ENCODE measurements around the gene TOR3A.

TOR3A gene

DNA sequence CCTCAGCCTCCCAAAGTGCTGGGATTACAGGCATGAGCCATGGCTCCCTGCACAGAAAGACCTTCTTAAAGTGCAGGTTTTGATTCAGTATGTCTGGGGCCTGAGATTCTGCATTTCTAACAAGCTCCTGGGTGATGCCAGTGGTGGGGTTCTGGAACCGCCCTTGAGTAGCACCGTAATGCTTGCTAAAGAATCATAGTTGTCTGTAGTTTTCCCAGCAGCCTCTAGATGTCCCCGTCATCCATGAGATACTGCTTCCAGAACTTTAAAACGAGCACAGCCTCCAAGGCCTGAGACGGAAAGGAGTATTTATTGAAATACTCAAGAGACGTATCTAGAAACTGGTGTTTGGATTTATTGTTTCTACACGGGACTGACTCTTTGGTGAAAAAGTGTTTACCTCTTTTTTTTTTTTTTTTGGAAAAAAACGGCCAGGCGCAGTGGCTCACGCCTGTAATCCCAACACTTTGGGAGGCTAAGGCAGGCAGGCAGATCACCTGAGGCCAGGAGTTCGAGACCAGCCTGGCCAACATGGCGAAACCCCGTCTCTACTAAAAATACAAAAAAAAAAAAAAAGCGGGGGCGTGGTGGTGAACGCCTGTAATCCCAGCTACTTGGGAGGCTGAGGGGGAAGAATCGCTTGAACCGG is 2.6 kb upstream of the TOR3A start:
- DNase-seq: peak; percentile 59

DNA sequence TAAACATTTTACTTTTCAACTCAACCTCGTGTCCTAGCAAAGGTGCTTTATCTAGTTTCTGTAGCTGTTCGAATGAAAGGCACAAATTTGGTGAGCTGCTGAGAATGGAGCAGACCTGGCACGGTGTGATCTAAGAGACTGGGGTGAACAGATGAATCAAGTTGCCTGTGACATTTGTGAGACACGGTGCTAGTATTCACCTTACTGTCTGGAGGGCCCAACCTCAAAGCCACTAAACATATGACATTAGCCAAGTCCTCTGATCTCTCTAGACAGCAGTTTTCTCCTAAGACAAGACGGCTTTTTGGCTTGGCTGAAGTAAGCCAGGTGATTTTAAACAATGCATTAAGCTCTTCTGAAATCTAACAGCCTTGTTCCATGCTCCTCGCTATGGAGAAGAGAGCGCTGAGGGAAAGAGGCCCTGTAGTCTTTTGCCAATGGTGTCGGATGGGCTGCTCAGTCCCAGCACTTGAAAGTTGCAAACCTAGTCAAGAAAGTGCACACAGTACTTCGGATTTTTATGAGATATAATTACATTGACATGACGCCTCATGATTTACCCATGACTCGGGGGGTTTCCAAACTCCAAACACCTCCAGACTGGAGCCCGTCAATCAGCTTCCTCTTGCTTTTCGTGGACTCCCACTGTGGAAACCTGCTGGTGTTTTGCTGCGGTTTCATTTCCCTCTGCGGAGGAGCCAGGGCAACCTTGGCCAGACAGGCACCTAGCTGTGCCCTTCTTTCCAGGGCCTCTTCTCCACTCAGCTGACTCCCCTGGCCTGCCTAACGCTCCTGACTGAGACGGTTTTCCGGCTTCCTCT is 794 bp upstream of the TOR3A start:
- peak; percentile 70 for DNase-seq

DNA sequence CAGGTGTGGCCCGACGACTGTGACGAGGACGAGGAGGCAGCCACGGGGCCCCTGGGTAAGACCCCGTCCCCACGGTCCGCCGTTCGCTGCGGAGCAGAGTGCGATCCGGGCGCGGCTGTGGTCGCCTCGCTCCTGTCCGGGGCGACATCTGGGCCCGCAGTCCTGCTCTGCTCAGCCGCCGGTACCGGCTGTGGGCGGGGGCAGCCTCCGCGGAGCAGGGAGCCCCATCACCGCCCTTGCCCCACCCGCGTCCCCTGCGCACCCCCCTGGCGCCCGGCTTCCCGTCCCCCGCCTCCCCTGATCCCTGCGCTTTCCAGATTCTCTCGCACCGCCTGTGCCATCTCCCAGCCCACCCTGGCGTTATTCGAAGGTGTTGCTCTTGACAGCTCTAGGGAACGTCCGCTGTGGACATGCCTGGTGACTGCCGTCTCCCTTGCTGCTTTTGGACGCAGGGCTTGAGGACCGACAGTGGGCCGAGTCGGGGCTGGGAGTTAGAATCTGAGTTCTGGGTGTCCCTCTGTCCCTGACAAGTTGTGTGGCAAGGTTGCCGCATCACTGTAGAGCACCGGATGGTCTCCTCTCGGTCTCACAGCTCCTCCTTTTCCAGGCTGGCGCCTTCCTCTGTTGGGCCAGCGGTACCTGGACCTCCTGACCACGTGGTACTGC is 596 bp downstream of the TOR3A start:
- DNase-seq: peak; percentile 25

DNA sequence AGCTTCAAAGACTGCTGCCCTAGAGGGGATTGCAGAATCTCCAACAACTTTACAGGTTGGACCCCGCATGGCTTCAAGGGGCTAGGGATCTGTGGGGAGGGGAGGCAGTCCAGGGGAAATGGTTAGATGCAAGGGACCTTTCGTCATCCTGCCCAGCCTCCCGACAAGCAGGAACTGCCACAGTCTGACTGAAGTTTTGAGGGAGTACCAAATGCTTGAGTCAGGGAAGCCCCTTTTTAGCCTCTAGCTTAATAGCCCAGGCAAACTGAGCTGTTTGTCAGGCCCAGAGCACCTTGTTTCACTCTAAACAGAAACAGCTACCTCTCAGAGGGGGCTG is 1.1 kb downstream of the TOR3A start:
- DNase-seq: peak; percentile 35

DNA sequence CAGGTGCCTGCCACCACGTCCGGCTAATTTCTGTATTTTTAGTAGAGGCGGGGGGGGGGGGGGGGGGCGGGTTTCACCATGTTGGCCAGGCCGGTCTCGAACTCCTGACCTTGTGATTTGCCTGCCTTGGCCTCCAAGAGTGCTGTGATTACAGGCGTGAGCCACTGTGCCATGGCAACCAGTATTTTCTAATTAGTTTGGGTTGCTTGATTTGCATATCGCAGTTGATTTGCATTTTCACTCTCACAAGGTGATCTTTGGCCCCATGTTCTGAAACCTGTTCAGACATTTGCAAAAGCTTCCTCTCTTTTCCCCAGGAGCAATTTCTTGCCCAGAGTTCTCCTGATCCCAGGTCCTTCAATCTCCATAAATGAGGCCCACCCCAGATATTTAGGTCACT is 1.7 kb downstream of the TOR3A start:
- peak; percentile 38 for DNase-seq

DNA sequence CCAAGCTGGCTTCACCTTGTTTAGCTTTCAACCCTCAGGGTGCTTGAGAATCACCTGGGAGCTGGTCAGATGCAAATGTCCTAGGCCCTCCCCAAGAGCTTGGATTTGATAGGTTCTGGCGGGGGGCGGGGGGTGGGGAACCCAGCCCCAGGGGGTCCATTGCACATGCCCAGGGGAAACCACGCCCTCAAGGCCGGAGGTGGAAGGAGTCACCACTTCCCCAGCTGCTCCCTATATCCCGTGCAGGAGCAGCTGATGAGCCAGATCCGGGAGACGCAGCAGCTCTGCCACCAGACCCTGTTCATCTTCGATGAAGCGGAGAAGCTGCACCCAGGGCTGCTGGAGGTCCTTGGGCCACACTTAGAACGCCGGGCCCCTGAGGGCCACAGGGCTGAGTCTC is 5.8 kb downstream of the TOR3A start:
- no peak for DNase-seq

DNA sequence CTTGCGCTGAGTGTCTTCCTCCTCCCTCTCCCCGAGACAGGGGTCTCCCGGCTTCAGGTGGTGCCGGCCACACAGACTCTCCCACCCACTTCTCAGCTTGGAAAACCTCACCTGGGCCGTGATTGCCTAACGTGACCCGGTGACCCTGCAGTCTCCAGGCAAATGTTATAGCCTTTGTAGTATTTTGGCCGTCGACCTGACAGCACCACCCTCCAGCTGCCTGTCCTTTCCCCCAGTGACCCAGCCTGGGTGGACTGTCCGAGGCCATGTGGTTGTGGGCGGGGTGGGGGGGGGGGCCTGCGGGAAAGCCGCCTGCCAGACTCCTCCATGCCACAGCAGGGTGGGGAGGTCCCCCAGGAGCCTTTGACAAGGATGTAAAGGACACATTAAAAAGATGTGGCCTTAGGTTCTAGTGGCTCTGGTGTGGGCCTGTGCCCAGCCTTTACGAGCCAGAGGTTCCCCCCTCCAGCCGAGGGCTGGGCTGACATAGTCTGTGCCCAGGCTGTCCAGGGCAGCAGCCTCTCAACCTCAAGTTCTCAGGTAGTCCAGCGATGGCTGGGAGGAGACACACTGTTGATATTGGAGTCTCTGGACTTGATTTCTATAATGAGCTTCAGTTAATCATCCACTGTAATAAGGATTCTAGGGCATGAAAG is 8.1 kb downstream of the TOR3A start:
- DNase-seq: no peak

DNA sequence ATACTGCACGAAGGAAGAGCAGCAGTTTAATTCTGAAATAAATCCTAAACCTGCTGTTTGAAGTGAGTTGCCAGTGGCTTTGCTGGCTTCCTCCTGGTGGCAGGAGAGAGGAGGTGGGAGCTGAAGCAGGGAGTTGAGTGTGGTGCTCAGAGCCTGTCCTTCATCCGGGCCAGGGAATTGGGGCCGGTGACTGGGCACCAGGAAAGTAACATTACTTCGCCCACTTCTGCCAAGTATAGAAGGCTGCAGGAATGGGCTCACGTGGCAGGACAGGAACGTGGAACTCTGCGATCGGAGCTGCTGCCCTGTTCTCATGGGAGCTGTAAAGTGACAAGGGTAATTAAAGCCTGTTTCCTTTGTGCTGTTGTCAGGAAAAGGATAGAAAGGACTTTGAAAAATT is 8.7 kb downstream of the TOR3A start:
- DNase-seq: no peak

DNA sequence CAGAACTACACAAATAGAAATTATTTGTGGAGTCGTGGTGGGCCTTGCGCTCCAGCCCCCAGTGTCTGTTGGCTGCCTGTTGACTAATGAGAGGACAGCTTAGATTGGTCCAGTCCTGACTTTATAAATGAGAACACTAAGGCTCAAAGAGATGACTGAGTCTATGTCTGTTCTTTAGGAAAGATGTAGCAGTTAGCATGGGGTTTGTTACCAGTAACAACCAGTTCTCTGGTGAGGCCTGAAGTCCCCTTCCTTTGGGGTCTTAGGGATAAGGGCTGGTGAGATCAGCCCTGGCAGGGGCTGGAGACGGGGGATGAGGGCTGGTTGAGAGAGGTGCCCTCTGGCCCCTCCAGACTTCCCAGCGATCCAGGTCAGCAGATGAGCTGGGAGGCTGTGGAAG is 9.1 kb downstream of the TOR3A start:
- no peak for DNase-seq

DNA sequence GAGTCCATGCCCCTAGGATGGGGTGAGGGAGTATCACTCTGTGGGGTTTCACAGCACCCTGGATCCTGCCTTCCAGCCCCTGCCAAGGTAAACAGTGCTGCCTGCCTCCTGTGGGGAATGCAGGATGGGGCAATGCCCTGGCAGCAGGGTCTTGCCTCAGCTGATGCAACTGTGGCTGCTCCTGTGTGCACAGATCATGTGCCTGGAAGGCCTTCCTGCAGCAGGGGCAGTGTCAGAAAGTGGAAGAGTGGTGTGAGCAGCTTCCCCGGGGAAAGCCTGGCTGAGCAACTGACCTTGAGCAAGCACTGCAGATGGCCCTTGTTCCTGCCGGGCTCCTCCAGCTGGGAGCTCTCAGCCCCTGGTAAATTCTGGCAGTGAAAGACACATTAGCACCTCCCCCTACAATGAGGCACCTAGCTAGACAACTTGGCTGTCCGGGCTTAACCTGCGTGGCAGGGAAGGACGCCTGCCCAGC is 9.9 kb downstream of the TOR3A start:
- DNase-seq: no peak

DNA sequence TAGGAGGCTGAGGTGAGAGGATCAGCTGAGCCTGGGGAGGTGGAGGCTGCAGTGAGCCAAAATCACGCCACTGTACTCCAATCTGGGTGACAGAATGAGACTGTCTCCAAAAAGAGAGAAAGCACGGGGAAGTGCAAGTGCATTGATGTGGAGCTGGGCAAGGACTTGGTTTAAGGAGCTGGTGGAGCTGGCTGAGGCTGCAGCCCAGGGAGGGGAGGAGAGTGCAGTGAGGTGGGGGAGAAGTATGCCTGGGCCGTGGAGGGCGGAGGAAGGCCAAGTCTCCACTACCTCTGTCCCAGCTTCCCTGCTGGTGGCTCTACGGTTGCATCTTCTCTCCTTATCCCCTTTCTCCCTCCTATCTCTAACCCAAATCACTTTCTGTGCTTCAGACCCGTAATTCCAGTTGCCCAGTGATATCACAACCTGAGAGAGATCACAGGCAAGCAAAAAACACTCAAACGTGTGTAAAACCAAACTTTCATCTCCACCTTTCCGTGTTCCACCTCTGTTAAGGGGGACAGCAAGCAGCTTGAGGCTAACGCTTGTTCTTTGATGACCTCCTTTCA is 11.1 kb downstream of the TOR3A start:
- no peak for DNase-seq

DNA sequence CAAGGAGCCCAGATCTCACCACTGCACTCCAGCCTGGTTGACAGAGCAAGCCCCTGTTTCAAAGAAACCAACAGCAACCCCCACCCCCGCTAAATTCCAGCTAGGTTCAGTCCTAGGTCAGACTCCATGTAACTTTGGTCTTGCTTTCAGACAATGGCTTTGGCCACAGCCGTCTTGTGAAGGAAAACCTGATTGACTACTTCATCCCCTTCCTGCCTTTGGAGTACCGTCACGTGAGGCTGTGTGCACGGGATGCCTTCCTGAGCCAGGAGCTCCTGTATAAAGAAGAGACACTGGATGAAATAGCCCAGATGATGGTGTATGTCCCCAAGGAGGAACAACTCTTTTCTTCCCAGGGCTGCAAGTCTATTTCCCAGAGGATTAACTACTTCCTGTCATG is 12.9 kb downstream of the TOR3A start:
- no peak for DNase-seq

DNA sequence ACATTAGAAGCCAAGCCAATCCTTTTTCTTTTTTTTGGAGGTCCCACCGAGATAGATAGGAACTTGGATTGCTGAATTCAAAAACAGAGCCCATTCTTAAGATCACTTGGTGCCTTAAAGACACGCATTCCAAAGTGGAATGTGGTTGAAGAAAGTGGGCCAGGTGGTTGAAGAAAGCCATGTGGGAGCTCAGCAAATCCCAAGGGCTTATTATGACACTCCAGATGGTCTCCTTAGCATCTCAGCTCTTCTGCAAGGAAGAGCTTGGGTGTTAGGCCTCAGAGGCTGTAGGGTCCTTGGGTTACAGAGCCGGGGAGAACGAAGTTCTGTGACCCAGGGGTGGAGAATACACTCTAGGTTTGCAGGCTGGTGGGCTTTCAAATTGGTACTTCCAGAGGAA is 13.5 kb downstream of the TOR3A start:
- no peak for DNase-seq

DNA sequence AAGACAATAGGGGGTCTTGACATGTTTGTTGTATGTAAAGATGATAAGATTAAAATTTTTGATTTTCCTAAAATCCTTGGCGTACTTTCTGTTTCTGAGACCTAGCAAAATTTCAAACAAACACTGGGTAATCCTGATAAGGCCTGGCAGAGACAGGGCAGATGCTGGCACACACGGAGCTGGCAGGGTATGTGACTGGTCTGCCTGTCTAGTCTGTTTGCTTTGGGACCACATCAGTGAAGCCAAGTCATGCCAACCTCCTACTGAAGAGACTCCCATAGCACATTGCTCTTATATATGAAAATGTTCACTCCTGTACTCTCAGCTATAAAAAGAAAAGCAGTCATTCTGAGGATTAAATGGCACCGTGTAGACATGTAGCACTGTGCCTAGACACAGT is 14.1 kb downstream of the TOR3A start:
- no peak for DNase-seq

DNA sequence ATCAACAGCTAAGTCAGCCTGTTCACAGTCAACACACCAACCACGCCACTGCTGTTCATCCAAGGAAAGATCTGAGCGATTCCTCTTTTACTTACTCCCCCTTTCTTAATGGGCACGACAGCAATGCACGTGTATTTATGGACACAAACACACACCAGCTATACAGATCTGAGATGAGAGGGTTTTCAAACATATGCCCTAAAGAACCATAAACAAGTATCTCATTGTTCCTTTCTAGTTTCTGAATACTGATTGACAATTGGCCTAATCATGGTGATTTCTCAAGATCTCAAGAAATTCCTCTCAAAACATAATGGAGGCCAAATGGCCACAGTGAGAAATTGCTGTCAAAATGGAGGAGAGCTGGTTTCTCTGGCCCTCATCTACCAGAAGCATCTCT is 18.0 kb downstream of the TOR3A start:
- no peak for DNase-seq

DNA sequence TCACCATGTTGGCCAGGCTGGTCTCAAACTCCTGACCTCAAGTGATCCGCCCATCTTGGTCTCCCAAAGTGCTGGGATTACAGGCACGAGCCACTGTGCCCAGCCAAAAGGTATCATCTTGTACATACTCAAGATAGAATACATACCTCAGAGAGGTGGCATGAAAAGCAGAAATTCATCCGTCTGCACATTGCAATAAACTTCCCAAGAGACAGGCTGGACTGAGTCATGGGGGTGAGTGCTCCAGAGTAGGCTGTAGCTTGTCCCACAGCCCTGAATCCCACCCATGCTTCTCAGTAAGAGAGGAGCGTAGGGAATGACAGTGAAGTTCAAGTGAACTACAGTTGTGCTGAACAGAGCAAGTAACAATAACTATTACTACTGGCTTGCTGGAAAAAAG is 19.7 kb downstream of the TOR3A start:
- no peak for DNase-seq

DNA sequence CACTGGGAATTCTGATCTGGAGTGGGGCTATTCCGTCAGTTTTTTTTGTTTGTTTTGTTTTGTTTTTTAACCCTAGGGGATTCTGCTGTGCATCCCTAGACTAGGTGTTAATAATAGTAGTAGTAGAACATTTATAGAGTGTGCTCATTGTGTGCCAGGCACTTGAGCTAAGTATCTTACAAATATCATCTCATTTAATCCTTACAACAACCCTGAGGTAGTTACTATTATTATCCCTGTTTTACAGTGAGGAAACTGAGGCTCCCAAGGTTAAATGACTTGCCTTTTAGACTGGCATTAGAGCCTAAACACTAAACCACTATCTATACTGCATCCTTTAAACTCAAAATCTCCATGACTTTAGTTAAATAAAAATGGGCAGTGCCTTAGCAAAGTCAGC is 22.1 kb downstream of the TOR3A start:
- no peak for DNase-seq

DNA sequence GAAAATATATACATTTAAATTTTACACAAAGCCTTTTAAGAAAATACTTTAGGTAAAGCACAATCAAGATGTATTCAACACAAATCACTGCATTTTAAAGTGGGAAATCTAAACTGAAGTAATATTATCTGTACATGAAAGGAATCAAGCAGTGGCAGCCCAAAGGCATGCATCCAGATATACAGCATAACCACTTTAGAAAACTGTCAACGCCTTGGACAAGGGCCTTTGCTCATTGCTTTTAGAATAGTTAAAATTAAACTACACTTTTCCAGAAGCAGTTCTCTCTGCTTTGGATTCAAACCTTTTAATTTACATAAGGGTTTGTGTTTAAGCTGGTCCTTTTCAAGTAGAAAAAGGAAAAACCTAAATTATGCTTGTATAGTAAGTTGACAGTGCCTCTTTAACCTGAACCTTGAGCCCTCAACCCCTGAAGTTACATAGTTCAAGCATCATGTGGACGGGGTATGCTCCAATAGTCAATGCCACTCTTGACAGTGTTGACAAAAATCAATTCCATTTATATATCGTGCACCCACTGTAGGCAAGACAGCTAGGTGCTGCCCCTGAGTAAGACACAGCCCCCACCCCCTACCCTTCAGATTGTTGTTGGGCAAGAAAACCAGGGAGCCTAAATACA is 22.9 kb downstream of the TOR3A start:
- DNase-seq: no peak

DNA sequence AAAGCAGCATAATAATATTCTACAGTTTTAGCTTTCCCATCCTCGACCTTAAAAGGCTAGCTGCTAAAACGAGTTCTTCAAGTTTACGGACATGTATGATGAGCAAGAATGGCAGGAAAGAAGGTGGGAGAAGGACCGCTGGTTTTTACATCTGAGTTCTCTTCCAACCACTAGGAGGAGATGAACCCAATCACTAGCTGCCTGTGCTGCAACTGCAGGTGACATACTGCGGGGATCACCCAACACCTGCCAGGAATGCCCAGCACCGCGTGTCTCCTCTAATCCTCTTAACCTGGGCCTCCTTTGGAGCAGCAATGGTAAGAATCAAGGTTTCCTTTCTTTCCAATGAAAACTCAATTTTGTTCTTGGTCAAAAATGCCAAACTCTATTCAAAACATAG is 23.5 kb downstream of the TOR3A start:
- DNase-seq: no peak

DNA sequence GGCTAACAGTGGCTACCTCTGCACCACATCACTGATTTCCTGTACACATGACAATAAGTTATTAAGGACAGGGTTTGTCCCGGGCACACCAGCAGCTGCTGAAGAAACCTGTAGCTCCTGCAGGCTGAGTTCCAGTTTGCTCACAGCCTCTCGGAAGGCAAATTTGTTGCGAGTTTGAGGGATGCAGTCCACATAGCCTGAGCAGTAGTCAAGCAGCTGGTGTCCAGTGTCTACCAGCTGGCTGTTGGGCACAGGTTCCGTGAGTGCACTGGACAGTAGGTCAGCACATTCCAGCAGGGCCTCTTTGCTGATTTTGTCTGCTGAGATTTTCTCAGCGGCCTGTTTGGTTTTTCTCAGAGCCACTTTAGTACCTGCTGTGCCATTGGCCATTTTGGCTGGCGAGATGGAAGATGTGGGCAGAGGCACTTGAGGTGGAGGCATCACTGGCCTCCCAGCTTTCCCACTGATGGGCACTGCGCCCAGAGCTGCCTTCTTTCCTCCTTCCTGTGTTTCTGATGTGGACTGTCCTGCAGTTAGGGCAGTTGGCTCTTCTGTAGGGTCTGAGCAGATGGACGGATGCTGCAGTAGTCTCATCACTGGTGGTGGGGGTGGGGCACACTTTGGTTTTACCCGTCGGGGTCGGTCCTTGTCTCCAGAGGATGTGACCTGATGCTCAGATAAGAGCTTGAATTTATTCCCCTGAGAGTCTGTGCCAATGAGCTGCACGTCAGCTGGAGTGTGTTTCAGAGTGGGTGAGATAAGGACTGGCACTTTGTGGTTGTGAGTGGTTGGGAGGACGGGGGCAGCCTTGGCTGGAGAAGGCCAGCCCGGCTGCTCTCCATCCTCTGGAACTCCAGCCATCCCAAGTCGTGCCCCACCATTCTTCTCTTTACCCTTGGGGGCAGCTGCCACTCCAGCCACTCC is 26.1 kb downstream of the TOR3A start:
- DNase-seq: no peak

DNA sequence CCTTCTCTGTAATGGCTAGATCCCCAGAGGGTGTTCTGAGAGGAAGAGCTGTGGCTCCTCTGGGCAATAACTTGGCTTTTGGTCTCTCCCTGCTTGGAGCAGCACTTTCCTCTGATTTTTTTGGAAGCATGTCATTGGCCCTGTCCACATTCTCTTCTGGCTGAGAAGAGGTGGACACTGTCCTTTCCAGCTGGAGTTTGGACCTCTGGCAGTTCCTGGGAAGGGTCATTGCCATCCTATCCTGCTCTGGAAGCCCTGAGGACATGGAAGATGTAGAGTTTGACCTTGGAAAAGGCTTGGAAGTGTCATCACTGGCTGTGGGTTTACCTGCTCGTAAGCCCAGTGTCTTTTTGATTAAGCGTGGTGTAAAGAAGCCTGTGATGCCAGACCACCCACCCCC is 26.8 kb downstream of the TOR3A start:
- no peak for DNase-seq

DNA sequence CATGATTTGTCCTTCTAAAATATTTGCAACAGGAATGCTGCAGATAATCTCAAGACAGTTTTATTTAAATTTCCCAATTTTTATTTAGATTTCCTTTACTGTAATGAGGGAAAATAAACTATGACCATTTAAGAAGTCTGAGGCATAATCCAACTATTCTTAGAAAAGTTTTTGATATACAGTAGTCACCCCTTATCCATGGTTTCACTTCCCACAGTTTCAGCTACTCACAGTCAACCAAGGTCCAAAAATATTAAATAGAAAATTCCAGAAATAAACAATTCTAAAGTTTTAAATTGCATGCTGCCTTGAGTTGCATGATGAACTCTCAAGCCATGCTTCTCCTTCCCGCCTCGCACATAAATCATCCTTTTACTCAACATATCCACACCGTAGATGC is 33.3 kb downstream of the TOR3A start:
- DNase-seq: no peak

All from CD4-positive, alpha-beta T cell treated with Interleukin-15 for 1 hour (primary cell).